ENCODE results near the gene ZCRB1.

The ZCRB1 gene

GRCh38 chr12:42306297-42306696, 19.6 kb downstream of the ZCRB1 start:
- no peaks in the 10 kb centered on the region for H3K36me3 ChIP-seq (ENCODE audit: control insufficient read depth, insufficient read depth, low read length)
- H3K9me3 ChIP-seq (ENCODE audit: control insufficient read depth, low read length): no peaks in the 10 kb centered on the region
- no peaks in the 10 kb centered on the region for H3K4me1 ChIP-seq (ENCODE audit: control insufficient read depth, insufficient read depth, low read length, poor library complexity, severe bottlenecking)
- no peak for DNase-seq
- H3K27ac ChIP-seq (ENCODE audit: insufficient read depth, low read length, poor library complexity, severe bottlenecking): no peak overlapping the region
- no peak overlapping the region for H3K4me3 ChIP-seq (ENCODE audit: insufficient read depth, low read depth, low read length, poor library complexity, severe bottlenecking)
- no peaks in the 10 kb centered on the region for H3K27me3 ChIP-seq (replicated peaks; ENCODE audit: control insufficient read depth, insufficient read depth, low read length, poor library complexity, severe bottlenecking)

- no peaks in the 10 kb centered on the region for H3K9me3 ChIP-seq (ENCODE audit: control insufficient read depth, low read length)
- no peaks in the 10 kb centered on the region for H3K36me3 ChIP-seq (ENCODE audit: control insufficient read depth, insufficient read depth, low read length)
- DNase-seq: no peak
- H3K4me3 ChIP-seq (ENCODE audit: insufficient read depth, low read depth, low read length, poor library complexity, severe bottlenecking): no peak overlapping the region
- no peak overlapping the region for H3K27ac ChIP-seq (ENCODE audit: insufficient read depth, low read length, poor library complexity, severe bottlenecking)
- no peaks in the 10 kb centered on the region for H3K4me1 ChIP-seq (ENCODE audit: control insufficient read depth, insufficient read depth, low read length, poor library complexity, severe bottlenecking)
- H3K27me3 ChIP-seq (replicated peaks; ENCODE audit: control insufficient read depth, insufficient read depth, low read length, poor library complexity, severe bottlenecking): no peaks in the 10 kb centered on the region
These were observed 26.2 kb downstream of the ZCRB1 start for GRCh38 chr12:42299392-42300308.

- H3K4me1 ChIP-seq (ENCODE audit: control insufficient read depth, insufficient read depth, low read length, poor library complexity, severe bottlenecking): no peaks in the 10 kb centered on the region
- no peak overlapping the region for H3K4me3 ChIP-seq (ENCODE audit: insufficient read depth, low read depth, low read length, poor library complexity, severe bottlenecking)
- no peak overlapping the region for H3K27ac ChIP-seq (ENCODE audit: insufficient read depth, low read length, poor library complexity, severe bottlenecking)
- H3K36me3 ChIP-seq (ENCODE audit: control insufficient read depth, insufficient read depth, low read length): no peaks in the 10 kb centered on the region
- H3K9me3 ChIP-seq (ENCODE audit: control insufficient read depth, low read length): no peaks in the 10 kb centered on the region
- H3K27me3 ChIP-seq (replicated peaks; ENCODE audit: control insufficient read depth, insufficient read depth, low read length, poor library complexity, severe bottlenecking): no peaks in the 10 kb centered on the region
- DNase-seq: no peak
These were observed 27.0 kb downstream of the ZCRB1 start for GRCh38 chr12:42298887-42299286.

GRCh38 chr12:42296503-42297109, 29.3 kb downstream of the ZCRB1 start:
- H3K4me3 ChIP-seq (ENCODE audit: insufficient read depth, low read depth, low read length, poor library complexity, severe bottlenecking): no peak overlapping the region
- H3K27ac ChIP-seq (ENCODE audit: insufficient read depth, low read length, poor library complexity, severe bottlenecking): no peak overlapping the region
- no peak for DNase-seq
- H3K4me1 ChIP-seq (ENCODE audit: control insufficient read depth, insufficient read depth, low read length, poor library complexity, severe bottlenecking): no peaks in the 10 kb centered on the region
- H3K36me3 ChIP-seq (ENCODE audit: control insufficient read depth, insufficient read depth, low read length): no peaks in the 10 kb centered on the region
- H3K27me3 ChIP-seq (replicated peaks; ENCODE audit: control insufficient read depth, insufficient read depth, low read length, poor library complexity, severe bottlenecking): no peaks in the 10 kb centered on the region
- no peaks in the 10 kb centered on the region for H3K9me3 ChIP-seq (ENCODE audit: control insufficient read depth, low read length)

- DNase-seq: no peak
- H3K4me1 ChIP-seq (ENCODE audit: control insufficient read depth, insufficient read depth, low read length, poor library complexity, severe bottlenecking): no peaks in the 10 kb centered on the region
- no peak overlapping the region for H3K27ac ChIP-seq (ENCODE audit: insufficient read depth, low read length, poor library complexity, severe bottlenecking)
- H3K36me3 ChIP-seq (ENCODE audit: control insufficient read depth, insufficient read depth, low read length): no peaks in the 10 kb centered on the region
- H3K27me3 ChIP-seq (replicated peaks; ENCODE audit: control insufficient read depth, insufficient read depth, low read length, poor library complexity, severe bottlenecking): no peaks in the 10 kb centered on the region
- H3K9me3 ChIP-seq (ENCODE audit: control insufficient read depth, low read length): no peaks in the 10 kb centered on the region
- H3K4me3 ChIP-seq (ENCODE audit: insufficient read depth, low read depth, low read length, poor library complexity, severe bottlenecking): no peak overlapping the region
These were observed 34.2 kb downstream of the ZCRB1 start for GRCh38 chr12:42291680-42292079.

GRCh38 chr12:42288544-42288943, 37.4 kb downstream of the ZCRB1 start:
- DNase-seq: no peak
- no peak overlapping the region for H3K27ac ChIP-seq (ENCODE audit: insufficient read depth, low read length, poor library complexity, severe bottlenecking)
- H3K36me3 ChIP-seq (ENCODE audit: control insufficient read depth, insufficient read depth, low read length): no peaks in the 10 kb centered on the region
- H3K9me3 ChIP-seq (ENCODE audit: control insufficient read depth, low read length): no peaks in the 10 kb centered on the region
- no peaks in the 10 kb centered on the region for H3K4me1 ChIP-seq (ENCODE audit: control insufficient read depth, insufficient read depth, low read length, poor library complexity, severe bottlenecking)
- no peaks in the 10 kb centered on the region for H3K27me3 ChIP-seq (replicated peaks; ENCODE audit: control insufficient read depth, insufficient read depth, low read length, poor library complexity, severe bottlenecking)
- H3K4me3 ChIP-seq (ENCODE audit: insufficient read depth, low read depth, low read length, poor library complexity, severe bottlenecking): no peak overlapping the region

GRCh38 chr12:42286741-42287140, 39.2 kb downstream of the ZCRB1 start:
- Histone ChIP-seq H3K27ac (ENCODE audit: insufficient read depth, low read length, poor library complexity, severe bottlenecking) (no peak overlapping the region), H3K4me3 (ENCODE audit: insufficient read depth, low read depth, low read length, poor library complexity, severe bottlenecking) (no peak overlapping the region), H3K9me3 (ENCODE audit: control insufficient read depth, low read length) (no peaks in the 10 kb centered on the region), H3K36me3 (ENCODE audit: control insufficient read depth, insufficient read depth, low read length) (no peaks in the 10 kb centered on the region), H3K4me1 (ENCODE audit: control insufficient read depth, insufficient read depth, low read length, poor library complexity, severe bottlenecking) (no peaks in the 10 kb centered on the region), H3K27me3 (replicated peaks; ENCODE audit: control insufficient read depth, insufficient read depth, low read length, poor library complexity, severe bottlenecking) (no peaks in the 10 kb centered on the region)
- no peak for DNase-seq

- Histone ChIP-seq H3K9me3 (ENCODE audit: control insufficient read depth, low read length) (no peaks in the 10 kb centered on the region), H3K27ac (ENCODE audit: insufficient read depth, low read length, poor library complexity, severe bottlenecking) (no peak overlapping the region), H3K36me3 (ENCODE audit: control insufficient read depth, insufficient read depth, low read length) (no peaks in the 10 kb centered on the region), H3K4me1 (ENCODE audit: control insufficient read depth, insufficient read depth, low read length, poor library complexity, severe bottlenecking) (no peaks in the 10 kb centered on the region), H3K4me3 (ENCODE audit: insufficient read depth, low read depth, low read length, poor library complexity, severe bottlenecking) (no peak overlapping the region), H3K27me3 (replicated peaks; ENCODE audit: control insufficient read depth, insufficient read depth, low read length, poor library complexity, severe bottlenecking) (no peaks in the 10 kb centered on the region)
- DNase-seq: no peak
These were observed 40.5 kb downstream of the ZCRB1 start for GRCh38 chr12:42285431-42285830.

- no peak for DNase-seq
These were observed 41.0 kb downstream of the ZCRB1 start for GRCh38 chr12:42284876-42285275.

GRCh38 chr12:42284157-42284556, 41.7 kb downstream of the ZCRB1 start:
- Histone ChIP-seq H3K27ac (ENCODE audit: insufficient read depth, low read length, poor library complexity, severe bottlenecking) (no peak overlapping the region), H3K9me3 (ENCODE audit: control insufficient read depth, low read length) (no peaks in the 10 kb centered on the region), H3K4me1 (ENCODE audit: control insufficient read depth, insufficient read depth, low read length, poor library complexity, severe bottlenecking) (no peaks in the 10 kb centered on the region), H3K27me3 (replicated peaks; ENCODE audit: control insufficient read depth, insufficient read depth, low read length, poor library complexity, severe bottlenecking) (no peaks in the 10 kb centered on the region), H3K4me3 (ENCODE audit: insufficient read depth, low read depth, low read length, poor library complexity, severe bottlenecking) (no peak overlapping the region), H3K36me3 (ENCODE audit: control insufficient read depth, insufficient read depth, low read length) (no peaks in the 10 kb centered on the region)
- no peak for DNase-seq

More at GRCh38 chr12:42284876-42285275, 41.0 kb downstream of the ZCRB1 start:
- no peaks in the 10 kb centered on the region for H3K9me3 ChIP-seq (ENCODE audit: control insufficient read depth, low read length)
- H3K27me3 ChIP-seq (replicated peaks; ENCODE audit: control insufficient read depth, insufficient read depth, low read length, poor library complexity, severe bottlenecking): no peaks in the 10 kb centered on the region
- H3K4me1 ChIP-seq (ENCODE audit: control insufficient read depth, insufficient read depth, low read length, poor library complexity, severe bottlenecking): no peaks in the 10 kb centered on the region
- no peak overlapping the region for H3K27ac ChIP-seq (ENCODE audit: insufficient read depth, low read length, poor library complexity, severe bottlenecking)
- no peak overlapping the region for H3K4me3 ChIP-seq (ENCODE audit: insufficient read depth, low read depth, low read length, poor library complexity, severe bottlenecking)
- no peaks in the 10 kb centered on the region for H3K36me3 ChIP-seq (ENCODE audit: control insufficient read depth, insufficient read depth, low read length)

Data from effector memory CD4-positive, alpha-beta T cell (primary cell).